Aorta (tissue), 5 donors: ENCODE data around the gene NDUFS2. TPM values are rescaled to one million over a fixed set of nuclear protein-coding genes. Genes with fewer than 3 reads are reported as not detected.
A peak's percentile ranks its signal among the peaks of the same experiment; 100 is the strongest.

Experiments used
- ATAC-seq: fragments of 200-7000 bp; cut with Tn5 transposase; one replicate; pipeline ENCODE4 v1.9.1; 2022; ENCODE audit warnings: moderate library complexity; ENCODE audit not compliant: low FRiP score
- DNase-seq, 2 donors: peaks; one replicate each; pipeline ENCODE4 v3.0.0-alpha.2; 2020
- H3K27ac ChIP-seq, 2 donors: one replicate each; pipeline ENCODE4 v1.5.1; 2013; ENCODE audit warnings: low read length in 2 of 2, mild to moderate bottlenecking in 2 of 2, moderate library complexity in 2 of 2, control low read depth in 1 of 2, inconsistent platforms in 1 of 2, low read depth in 1 of 2
- H3K27me3 ChIP-seq, 2 donors: one replicate each; pipeline ENCODE4 v1.6.1; 2013; ENCODE audit warnings: control low read depth in 1 of 2, low read length in 1 of 2, mild to moderate bottlenecking in 1 of 2, moderate library complexity in 1 of 2; ENCODE audit not compliant: insufficient read depth in 2 of 2, control insufficient read depth in 1 of 2
- H3K36me3 ChIP-seq, 2 donors: one replicate each; pipeline ENCODE4 v1.6.1; 2013; ENCODE audit warnings: control low read depth in 1 of 2, low read length in 1 of 2, mild to moderate bottlenecking in 1 of 2; ENCODE audit not compliant: insufficient read depth in 2 of 2, control insufficient read depth in 1 of 2
- H3K4me1 ChIP-seq, 2 donors: one replicate each; pipeline ENCODE4 v1.6.1; 2013; ENCODE audit warnings: low read length in 2 of 2, control low read depth in 1 of 2, mild to moderate bottlenecking in 1 of 2, moderate library complexity in 1 of 2; ENCODE audit not compliant: insufficient read depth in 2 of 2, control insufficient read depth in 1 of 2
- H3K4me3 ChIP-seq, 2 donors: one replicate each; pipeline ENCODE4 v1.5.1; 2013; ENCODE audit warnings: low read length in 2 of 2, control low read depth in 1 of 2, mild to moderate bottlenecking in 1 of 2
- H3K9me3 ChIP-seq: one replicate; pipeline ENCODE4 v1.6.1; 2013; ENCODE audit warnings: mild to moderate bottlenecking, low read length; ENCODE audit not compliant: control insufficient read depth
- WGBS, 2 donors: extraction: QIAGEN DNeasy Blood & Tissue Kit; methylation state at CpG; one replicate each; pipeline ENCODE4 v1.1.7; 2013; 5-methylcytosine and 5-hydroxymethylcytosine counted together
- intact Hi-C, 2 donors: fragments of 100-400 bp; cut with DNase I; formaldehyde crosslinking; loops; one replicate each; pipeline versions ENCODE4 v1.14.2 to v1.15.0; 2022
- polyA plus RNA-seq, 2 donors: library from polyadenylated mRNA; stranded (reverse); fragments of 200-250 nt; gene quantifications; one replicate each; pipeline ENCODE4 v1.2.3, GENCODE V29; 2013
- total RNA-seq, 2 donors: library from RNA; stranded (reverse); fragmentation: NEBNext Ultra II Directional; extraction: Animal tissue kit (Norgen Biotek cat#: 25700); gene quantifications; one replicate each; pipeline ENCODE4 v1.2.1, GENCODE V29; 2021
- donor health status: healthy with polysubstance abuse.
- donor health status: Bipolar disorder and iron deficiency.
- donor health status: DM: no; HTN: no; CAD: no.
- donor health status: DM: no; HTN: no; CAD: no.
- donor health status: DM: yes; HTN: yes; CAD: no.

NDUFS2 gene
- total and polyA plus RNA-seq, 4 donors, result 55.3 to 88.1 (median 63.8) TPM

DNA sequence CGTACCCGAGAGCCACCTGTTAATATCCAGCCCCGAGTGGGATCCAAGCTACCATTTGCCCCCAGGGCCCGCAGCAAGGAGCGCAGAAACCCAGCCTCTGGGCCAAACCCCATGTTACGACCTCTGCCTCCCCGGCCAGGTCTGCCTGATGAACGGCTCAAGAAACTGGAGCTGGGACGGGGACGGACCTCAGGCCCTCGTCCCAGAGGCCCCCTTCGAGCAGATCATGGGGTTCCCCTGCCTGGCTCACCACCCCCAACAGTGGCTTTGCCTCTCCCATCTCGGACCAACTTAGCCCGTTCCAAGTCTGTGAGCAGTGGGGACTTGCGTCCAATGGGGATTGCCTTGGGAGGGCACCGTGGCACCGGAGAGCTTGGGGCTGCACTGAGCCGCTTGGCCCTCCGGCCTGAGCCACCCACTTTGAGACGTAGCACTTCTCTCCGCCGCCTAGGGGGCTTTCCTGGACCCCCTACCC, 41.5 kb upstream of the NDUFS2 start:
- Histone ChIP-seq H3K9me3 (no peaks in the 10 kb centered on the region), H3K36me3 (no peaks in the 10 kb centered on the region), H3K4me1 (no peaks in the 10 kb centered on the region), H3K4me3 (no peak overlapping the region), H3K27ac (no peak overlapping the region), H3K27me3 (no peaks in the 10 kb centered on the region)
- 90% methylated on average over 22 of the region's 22 CpGs for WGBS, 2 donors
- ATAC-seq, result no peak
- intact Hi-C loops, result no loop called here
- peak; percentile 38 to 46 for DNase-seq

DNA sequence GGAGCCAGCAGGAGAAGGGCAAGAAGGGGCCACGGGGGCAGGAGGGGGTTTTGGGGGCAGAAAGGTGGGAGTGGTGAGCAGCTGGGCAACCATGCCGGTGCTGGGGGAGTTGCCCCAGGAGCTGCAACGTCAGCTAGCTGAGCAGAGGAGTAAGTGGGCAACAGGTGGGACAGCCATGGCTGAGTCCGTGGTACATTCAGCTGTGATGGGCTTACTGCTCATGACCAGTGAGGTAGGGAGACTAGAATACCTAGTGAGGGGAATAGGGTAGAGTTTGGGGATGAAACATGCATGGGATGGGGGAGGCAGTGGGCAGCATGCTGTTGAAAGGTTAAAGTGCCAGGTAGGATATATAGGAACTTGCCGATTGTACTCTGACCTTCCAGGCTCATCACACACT, 40.5 kb upstream of the NDUFS2 start:
- H3K27ac ChIP-seq, result no peak overlapping the region
- DNase-seq, result peak in 1 of 2 donors; percentile 8
- no peak overlapping the region for H3K4me3 ChIP-seq
- no peaks in the 10 kb centered on the region for H3K9me3 ChIP-seq
- no peaks in the 10 kb centered on the region for H3K36me3 ChIP-seq
- no peak for ATAC-seq
- 82 to 85% methylated on average over 5 of the region's 5 CpGs for WGBS, 2 donors
- H3K27me3 ChIP-seq, result no peaks in the 10 kb centered on the region
- no peaks in the 10 kb centered on the region for H3K4me1 ChIP-seq
- intact Hi-C loops, result no loop called here

DNA sequence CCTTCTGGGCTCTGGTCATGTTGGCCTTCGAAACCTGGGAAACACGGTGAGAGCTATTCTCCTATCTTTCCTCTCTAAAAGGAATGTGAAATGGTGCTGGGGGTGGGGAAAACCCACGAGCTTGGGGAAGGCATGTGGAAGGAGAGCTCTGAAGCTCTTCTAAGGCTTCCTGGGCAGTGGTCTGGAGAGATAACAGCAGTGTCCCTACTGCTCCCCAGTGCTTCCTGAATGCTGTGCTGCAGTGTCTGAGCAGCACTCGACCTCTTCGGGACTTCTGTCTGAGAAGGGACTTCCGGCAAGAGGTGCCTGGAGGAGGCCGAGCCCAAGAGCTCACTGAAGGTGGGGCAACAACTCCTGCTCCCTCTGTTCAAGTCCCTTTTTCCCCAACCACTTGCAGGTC, 40.1 kb upstream of the NDUFS2 start:
- DNase-seq (peak; percentile 23 to 34), ATAC-seq (no peak)
- Histone ChIP-seq H3K36me3 (no peaks in the 10 kb centered on the region), H3K27me3 (no peaks in the 10 kb centered on the region), H3K4me1 (no peaks in the 10 kb centered on the region), H3K9me3 (no peaks in the 10 kb centered on the region), H3K4me3 (no peak overlapping the region), H3K27ac (no peak overlapping the region)
- WGBS, 2 donors, result 76 to 79% methylated on average over 7 of the region's 7 CpGs
- intact Hi-C loops, result no loop called here

DNA sequence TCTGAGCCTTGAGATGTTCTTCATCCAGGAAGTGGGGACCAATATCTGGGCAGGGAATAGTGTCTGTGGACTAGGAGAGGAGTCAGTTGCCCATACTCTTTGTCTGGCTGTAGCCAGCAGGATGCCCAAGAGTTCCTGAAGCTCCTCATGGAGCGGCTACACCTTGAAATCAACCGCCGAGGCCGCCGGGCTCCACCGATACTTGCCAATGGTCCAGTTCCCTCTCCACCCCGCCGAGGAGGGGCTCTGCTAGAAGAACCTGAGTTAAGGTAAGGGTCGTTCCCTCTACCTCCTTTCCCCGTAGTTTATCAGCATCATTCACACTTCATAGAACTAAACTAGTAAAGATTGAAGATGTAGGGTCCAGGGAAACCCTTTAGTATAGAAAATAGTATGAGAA, 39.4 kb upstream of the NDUFS2 start:
- WGBS, 2 donors, result 88 to 93% methylated on average over 10 of the region's 10 CpGs
- intact Hi-C loops, result no loop called here
- Histone ChIP-seq H3K4me3 (no peak overlapping the region), H3K27me3 (no peaks in the 10 kb centered on the region), H3K27ac (no peak overlapping the region), H3K4me1 (no peaks in the 10 kb centered on the region), H3K9me3 (no peaks in the 10 kb centered on the region), H3K36me3 (no peaks in the 10 kb centered on the region)
- ATAC-seq, result no peak
- DNase-seq, result peak in 1 of 2 donors; percentile 36

GRCh38 chr1:161163793-161164192, 38.4 kb upstream of the NDUFS2 start:
- DNase-seq (peak; percentile 21 to 44), ATAC-seq (no peak)
- Histone ChIP-seq H3K4me1 (no peaks in the 10 kb centered on the region), H3K27me3 (no peaks in the 10 kb centered on the region), H3K36me3 (no peaks in the 10 kb centered on the region), H3K4me3 (no peak overlapping the region), H3K27ac (no peak overlapping the region), H3K9me3 (no peaks in the 10 kb centered on the region)
- intact Hi-C loops, result no loop called here
- 91 to 95% methylated on average over 5 of the region's 5 CpGs for WGBS, 2 donors

DNA sequence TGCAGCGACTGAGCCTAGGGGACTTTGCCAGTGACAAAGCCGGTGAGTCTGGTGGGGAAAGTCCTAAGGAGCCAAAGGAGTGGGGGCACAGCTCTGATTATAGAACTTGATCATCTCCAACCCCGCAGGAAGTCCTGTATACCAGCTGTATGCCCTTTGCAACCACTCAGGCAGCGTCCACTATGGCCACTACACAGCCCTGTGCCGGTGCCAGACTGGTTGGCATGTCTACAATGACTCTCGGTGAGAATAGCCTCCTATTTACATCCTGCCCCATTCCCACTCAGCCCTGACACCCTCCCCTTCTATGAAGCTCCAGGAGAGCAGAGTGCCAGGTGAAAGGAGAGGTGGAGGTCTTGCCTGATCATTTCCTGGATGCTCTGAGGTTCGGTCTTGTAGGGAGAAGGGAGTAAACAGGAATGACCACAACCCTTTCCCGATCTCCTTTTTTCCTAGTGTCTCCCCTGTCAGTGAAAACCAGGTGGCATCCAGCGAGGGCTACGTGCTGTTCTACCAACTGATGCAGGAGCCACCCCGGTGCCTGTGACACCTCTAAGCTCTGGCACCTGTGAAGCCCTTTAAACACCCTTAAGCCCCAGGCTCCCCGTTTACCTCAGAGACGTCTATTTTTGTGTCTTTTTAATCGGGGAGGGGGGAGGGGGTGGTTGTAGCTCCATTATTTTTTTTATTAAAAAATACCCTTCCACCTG, 37.1 kb upstream of the NDUFS2 start:
- peak overlapping the region in 1 of 2 donors; percentile 30 for H3K4me3 ChIP-seq
- H3K4me1 ChIP-seq, result no peaks in the 10 kb centered on the region
- no peaks in the 10 kb centered on the region for H3K36me3 ChIP-seq
- no peaks in the 10 kb centered on the region for H3K9me3 ChIP-seq
- intact Hi-C loops, result no loop called here
- 60 to 61% methylated on average over 14 of the region's 14 CpGs for WGBS, 2 donors
- H3K27ac ChIP-seq, result peak overlapping the region in 1 of 2 donors; percentile 85
- H3K27me3 ChIP-seq, result no peaks in the 10 kb centered on the region
- ATAC-seq, result no peak
- DNase-seq, result peak; percentile 44 to 56

DNA sequence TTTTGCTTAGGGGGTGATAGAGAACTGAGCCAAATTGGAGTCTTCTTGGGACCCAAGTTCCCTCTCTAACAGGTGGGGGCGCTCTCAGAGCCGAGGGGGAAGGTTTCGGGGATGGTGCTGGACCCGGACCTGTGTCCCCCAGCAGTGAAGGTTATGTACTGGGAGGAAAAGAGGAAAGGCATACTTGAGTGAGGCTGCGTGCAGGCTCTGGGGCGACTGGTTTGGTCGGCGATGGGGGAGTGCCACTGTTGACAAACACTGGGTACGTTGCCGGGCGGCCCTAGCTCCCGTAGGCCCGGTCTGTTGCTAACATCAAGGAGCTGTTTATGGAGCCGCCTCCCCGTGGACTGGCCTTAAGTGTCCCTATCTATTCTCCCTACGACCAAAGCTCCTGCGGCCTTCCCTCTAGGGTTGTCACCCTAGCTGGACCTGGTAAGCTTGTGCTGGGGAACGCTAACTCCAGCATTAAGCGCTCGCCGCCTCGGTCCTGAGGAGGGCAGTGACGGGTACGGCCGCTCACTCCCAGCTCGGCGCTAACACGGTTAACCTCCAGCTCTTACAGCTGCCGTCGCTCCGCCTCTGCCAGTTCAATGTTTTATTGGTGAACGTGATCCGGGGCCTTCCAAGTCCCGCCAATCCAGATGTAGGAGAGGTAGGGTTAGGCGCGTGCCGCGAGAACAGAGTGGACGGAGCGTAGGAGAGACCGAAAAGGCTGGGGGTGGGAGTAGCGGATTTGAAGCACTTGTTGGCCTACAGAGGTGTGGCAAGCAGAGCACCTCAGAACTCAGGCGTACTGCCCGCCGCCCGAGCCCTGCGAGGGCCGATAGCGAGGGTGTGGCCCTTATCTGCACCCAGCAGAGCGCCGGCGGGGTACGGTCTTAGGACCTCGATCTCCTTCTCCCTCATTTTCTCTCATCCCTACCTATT, 36.2 kb upstream of the NDUFS2 start, which contains the start of gene PPOX:
Gene PPOX (plus strand): TSS at position 685 of the 927 bp plus-strand sequence. CDS start 422 bp downstream, outside the sequence.
- H3K36me3 ChIP-seq, result no peaks in the 10 kb centered on the region
- 0 to 1% methylated on average over 54 of the region's 54 CpGs for WGBS, 2 donors
- H3K27me3 ChIP-seq, result no peaks in the 10 kb centered on the region
- H3K4me3 ChIP-seq, result peak within 1 kb of the TSS; percentile 51 to 68
- no peaks in the 10 kb centered on the region for H3K4me1 ChIP-seq
- peak; percentile 98 for DNase-seq
- H3K9me3 ChIP-seq, result no peaks in the 10 kb centered on the region
- ATAC-seq, result peak; percentile 98
- H3K27ac ChIP-seq, result peak within 1 kb of the TSS in 1 of 2 donors; percentile 85
- intact Hi-C loops, result no loop called here

GRCh38 chr1:161166669-161167548, 35.3 kb upstream of the NDUFS2 start:
- peak; percentile 60 to 79 for DNase-seq
- no peaks in the 10 kb centered on the region for H3K4me1 ChIP-seq
- intact Hi-C loops, result no loop called here

More at GRCh38 chr1:161166669-161167548, 35.3 kb upstream of the NDUFS2 start:
- Histone ChIP-seq H3K36me3 (peaks cover 0 to 2% of the 10 kb centered on the region in 2 donors), H3K27ac (peak overlapping the region in 1 of 2 donors; percentile 53), H3K4me3 (peak overlapping the region; percentile 51 to 68), H3K27me3 (no peaks in the 10 kb centered on the region), H3K9me3 (no peaks in the 10 kb centered on the region)
- no peak for ATAC-seq
- WGBS, 2 donors, result 7% methylated on average over 33 of the region's 33 CpGs
